Stimulated activated CD4-positive, alpha-beta T cell treated with anti-CD3 and anti-CD28 coated beads, Interleukin-4, amount 100 ng/mL, for 24 hours (primary cell): ENCODE data around the gene NCOR2.

ENCODE experiments used
- DNase-seq: peaks from one replicate; pipeline ENCODE4 v3.0.0-alpha.2; 2020

Gene NCOR2

DNA sequence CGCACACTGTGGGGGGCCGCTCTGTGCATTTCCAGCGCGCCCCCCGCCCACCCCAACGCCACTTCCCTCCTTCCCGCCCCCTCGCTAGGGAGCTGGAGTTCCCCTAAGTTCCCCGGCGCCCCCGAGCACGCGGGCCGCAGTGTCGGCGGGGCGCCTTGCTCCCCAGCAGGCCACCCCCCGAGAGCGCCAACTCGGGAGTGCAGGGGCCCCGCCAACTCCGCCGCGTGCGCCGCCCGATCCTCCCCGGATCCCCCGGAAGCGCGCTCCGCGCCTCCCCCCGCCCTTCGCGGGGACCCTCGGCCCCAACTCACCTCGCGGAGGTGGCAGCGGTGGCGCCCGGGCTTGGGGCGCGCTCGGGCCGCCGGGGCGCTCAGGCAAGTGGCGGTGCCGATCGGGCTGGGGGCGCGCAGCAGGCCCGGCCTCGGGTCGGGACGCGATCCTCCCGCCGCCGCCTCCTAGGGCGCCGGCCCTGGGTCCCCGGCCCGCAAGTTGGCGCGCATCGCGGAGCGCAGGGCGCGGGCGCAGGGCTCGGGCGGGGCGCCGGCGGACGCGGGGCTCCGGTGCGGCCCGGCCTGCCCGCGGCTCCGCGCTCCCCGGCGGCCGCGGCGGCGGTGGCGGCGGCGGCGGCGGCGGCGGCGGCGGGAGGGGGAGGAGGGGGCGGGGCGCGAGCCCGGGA lies at the start of gene NCOR2:
TSS of gene NCOR2 (minus strand) at position 616 of the 676 bp plus-strand sequence. CDS start 72,361 bp downstream, outside the sequence.
- DNase-seq, result peak; percentile 54

DNA sequence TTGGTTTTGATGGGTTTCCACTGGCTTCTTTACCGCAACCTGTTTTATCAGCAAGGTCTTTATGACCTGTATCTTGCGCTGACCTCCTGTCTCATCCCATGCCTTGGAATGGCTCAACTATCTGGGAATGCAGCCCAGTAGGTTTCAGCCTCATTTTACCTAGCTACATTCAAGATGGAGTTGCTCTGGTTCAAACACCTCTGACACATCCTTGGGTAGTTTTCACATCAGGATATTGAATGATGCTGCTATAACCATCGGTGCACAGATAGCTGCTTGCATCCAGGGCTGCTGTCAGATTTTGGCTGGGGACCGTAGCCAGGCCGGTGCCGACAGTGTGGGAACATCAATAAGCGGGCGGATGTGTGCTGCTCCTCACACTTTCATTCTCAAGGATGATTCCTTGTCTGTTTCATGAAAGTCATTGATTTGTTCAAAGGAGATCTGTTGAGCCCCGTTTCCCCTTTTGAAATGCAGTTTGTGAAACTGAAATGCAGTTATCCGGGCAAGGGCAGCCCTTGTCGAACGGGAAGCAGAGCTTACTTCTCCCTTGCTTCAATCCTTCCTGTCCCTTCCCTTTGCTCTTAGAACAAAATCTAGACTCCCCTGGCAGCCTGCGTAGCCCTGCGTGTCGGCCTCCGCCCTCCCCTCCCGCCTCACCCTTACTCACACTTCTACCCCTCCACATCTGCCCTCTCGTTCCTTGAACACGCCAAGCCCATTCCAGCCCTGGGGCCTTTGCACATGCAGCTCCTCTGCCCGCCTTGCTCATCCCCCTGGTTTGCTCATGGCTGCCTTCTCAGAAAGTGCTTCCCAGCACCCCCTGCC lies 49.2 kb upstream of the NCOR2 start:
- DNase-seq, result no peak

DNA sequence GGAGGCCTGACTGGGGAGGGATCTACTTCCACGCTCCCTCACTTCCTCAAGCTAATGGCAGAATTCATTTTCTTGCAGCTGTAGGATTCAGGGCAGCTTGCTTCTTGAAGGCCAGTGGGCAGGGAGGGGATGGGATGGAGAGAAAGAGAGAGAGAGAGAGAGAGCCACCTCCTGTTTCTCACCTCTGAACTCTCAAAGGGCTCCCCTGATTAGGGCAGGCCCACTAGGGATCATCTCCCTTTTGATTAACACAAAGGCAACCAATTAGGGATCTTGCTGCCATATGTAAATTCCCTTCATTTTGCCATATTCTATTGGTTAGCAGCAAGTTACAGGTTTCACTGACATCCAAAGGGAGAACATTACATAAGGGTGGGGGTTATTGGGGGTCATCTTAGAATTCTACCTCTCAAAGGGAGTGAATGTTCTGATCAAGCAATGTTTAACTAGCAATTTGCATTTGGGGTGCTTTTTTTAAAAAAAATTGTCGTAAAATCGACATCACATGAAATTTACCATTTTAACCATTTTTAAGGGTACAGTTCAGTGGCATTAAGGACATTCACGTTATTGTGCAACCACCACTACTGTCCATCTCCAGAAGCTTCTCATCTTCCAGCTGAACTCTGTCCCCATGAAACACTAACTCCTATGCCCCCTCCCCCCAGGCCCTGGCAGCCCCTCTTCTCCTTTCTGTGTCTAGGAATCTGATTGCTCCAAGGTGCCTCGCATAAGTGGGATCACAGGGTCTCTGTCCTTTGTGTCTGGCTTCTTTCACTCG lies 47.3 kb upstream of the NCOR2 start:
- DNase-seq, result no peak

DNA sequence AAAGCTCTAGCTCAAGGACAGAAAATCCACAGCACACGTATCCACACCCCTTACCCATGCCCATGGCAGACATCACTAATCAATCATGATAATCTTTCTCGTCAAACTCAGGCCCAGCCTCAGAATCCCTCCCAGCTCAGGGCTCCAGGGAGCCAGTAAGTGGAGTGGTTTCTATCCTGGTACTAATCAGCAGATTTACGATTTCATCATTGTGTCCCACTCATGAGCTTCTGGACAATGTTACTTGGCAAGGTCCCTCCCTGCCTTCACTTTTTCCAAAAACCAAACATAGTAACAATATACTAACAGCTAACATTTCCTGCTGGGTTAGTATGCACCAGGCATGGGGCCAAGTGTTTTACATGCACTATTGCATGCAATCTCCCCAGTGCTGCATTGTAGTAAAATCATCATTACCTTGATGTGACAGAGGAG lies 45.8 kb upstream of the NCOR2 start:
- DNase-seq, result no peak

DNA sequence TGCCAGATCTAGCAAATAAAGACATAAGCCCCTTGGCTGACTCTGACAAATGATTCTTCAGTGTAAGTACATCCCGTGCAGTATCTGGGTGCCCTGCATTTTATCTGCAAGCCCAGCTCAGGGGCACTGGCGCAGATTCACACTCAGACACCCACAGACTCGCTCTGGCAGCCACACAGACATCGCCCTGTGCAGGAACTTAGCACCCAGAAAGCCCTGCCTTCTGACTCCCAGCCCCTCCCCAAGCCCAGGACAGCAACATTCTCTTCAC lies 44.9 kb upstream of the NCOR2 start:
- no peak for DNase-seq

DNA sequence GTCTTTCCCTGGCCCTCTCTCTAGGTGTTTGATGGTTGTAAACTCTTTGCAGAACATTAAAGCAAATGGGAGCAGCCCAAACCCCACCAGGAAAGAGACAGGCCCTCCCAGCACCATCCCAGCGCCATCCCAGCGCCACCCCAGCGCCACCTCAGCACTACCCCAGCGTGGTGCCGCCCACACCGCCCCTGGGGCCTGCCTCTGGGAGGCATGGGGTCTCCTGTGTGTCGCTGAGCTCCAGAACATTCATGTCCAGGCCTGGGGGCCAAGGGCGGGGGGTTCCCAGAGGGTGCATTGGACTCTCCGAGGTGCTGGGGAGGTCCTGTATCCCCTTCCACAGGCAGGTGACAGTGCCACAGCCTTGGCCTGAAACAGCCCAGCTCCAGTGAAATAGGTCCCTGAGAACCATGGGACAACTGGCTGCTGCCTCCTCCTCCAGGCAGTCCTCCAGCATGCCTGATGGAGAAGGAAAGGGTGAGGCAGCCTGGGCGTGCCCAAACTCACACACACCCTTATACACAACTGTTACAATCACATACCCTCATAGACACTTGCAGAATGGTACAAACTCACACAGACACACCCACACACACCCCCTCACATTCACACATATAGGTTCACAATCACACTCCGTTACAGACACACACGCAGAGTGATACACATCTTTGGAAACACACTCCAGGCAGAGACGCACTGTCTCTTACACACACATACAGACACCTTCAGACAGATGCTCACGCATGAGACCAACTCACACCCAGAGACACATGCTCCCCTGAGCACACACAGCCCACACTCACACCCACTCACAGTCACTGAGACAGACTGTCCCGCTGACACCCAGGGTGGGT lies 44.4 kb upstream of the NCOR2 start:
- DNase-seq, result no peak

DNA sequence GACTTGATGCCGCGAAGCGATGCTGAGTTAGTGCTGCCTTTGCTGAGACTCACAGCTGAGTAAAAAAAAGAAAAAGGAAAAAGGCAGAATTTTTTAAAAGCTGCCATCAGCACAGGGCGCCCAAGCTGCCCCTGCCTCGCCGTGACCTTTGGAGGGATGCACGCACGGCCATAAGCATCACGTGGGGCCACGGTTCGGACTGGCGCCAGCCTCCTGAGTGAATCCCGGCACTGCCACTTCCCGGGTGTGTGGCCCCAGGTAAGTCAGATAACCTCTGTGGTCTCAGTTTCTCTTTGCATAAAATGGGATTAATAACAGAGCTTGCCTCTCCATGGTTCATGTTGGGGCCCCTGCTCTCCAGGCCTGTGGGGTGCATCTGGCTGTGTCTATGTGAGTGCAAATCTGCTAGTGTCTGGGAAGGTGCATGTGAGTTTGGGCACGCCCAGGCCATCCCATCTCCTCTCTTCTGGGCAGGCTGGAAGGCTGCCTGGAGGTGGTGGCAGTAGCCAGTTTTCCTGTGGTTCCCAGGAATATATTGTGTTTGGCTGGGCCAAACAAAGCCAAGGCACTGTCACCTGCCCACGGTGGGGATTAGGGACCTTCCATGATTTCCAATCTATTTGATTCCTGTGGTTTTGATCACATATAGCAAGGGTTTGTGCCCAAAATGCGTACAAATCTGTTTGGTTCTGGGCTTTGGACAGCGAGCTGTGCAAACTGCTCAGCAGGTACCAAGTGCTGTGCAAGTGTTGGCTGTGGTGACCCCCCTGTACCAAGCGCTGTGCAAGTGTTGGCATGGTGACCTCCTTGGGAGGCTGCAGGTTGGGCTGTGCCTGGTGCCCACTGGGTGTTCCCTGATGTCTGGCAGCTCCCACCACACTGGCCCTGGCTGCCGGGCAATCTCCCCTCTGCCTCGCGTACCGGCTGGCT lies 43.5 kb upstream of the NCOR2 start:
- no peak for DNase-seq

DNA sequence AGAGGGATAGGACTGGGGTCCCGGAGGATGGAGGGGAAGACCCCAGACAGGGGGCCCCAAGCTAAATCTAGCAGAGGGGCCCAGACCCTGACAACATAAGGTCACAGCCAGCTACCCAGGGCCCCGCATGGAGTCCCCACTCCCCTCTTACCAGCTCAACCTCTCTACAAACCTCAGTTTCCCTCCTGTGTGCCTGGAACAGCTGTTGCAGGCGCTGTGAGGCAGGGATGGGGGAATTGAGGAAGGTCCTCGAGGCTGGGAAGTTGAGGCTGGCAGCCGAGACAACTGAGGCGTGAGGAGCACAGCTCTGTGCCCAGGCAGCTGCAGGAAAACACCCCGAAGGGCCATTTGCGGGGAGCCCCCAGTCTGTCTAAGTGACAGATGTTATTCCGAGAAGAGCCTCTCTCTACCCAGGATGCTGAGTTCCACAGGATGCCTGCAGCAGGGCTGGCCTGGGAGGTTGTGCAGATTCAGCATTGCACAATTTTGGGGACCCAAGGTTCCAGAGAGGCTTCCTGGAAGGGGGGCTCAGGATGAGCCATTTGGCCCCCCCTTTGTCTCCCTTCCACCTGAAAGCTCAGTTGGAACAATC lies 42.7 kb upstream of the NCOR2 start:
- no peak for DNase-seq

DNA sequence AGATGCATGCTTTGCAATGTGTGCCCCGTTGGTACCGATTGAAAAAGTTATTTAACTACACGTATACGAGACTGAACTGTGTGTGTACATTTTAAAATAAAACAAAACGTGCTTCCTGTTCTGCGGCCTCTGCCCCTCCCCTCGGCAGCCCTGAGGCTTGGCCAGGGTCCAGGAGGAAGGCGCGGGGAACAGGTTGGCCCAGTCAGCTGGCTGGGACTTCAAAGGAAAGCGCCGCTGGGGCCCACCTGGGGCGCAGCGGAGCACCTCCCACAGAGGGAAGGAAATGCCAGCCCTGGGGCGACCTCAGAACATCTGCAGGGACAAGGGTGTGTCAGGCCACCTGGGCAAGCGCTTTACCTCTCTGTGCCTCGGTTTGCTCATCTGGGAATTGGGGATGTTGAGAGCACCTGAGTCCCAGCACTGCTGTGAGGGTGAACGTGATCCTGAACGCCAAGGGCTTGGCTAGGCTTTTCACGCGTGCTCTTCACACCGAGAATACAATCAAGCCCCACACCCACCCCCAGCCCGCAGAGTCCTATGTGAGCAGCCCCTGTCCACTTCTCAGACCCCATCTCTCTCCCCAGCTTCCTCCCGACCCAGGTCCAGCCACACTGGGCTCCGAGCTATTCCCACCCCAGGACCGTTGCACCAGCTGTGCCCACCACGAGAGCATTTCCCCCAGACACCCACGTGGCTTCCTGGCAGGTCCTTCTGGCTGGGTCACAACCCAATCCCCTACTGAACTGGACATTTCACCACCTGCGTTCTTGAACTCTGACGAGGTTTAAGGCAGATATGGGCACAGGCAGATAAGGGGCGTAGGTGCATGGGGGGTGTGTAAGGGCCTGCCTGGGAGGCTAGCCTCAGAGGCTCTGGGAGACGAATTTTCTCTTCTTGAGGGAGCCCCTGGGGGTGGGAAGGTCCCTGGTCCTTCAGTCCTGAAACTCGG lies 41.9 kb upstream of the NCOR2 start:
- DNase-seq, result peak; percentile 69

DNA sequence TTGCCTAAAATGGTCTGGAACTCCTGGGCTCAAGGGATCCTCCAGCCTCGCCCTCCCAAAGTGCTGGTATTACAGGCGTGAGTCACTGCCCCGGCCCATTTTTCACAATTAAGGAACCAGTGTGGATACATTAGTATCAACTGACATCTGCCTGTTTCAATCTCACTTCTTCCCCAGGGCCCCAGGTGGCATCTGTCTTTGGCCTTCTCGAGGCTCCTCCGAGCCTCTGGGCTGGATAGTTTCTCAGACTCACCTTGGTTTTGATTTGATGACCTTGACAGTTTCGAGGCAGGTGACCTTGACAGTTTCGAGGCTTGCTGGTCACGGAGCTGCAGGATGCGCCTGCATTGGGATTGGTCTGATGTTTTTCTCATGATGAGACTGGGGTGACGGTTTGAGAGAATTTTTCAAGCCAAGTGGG lies 41.0 kb upstream of the NCOR2 start:
- no peak for DNase-seq

DNA sequence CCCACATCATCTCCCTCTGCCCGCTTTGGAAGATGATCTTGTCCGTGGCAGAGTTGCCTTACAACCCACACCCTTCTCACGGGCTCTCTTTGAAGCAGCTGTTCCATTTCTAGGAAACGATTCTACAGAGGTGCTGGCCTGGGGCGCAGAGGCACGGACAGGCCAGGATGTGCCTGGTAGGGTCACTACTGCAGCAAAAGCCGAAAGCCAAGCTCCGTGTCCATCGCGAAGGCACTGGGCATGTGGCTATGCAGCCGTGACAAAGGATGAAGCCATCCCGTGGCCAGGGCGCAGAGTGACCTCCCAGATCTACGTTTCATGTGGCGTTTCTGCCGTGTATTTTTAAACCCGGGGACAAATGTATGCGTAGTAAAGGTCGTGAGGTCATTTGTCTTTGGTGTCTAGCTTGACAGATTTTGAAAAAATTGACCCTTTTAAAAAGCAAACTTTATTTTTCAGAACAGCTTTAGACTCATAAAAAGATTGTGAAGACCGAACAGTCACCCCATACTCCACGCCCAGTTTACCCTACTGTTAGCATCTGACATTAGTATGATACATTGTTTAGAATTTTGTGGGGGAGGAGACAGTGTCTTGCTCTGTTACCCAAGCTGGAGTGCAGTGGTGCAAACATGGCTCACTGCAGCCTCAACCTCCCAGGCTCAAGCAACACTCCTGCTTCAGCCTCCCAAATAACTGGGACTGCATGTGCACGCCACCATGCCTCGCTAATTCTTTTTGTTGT lies 40.4 kb upstream of the NCOR2 start:
- DNase-seq, result no peak

DNA sequence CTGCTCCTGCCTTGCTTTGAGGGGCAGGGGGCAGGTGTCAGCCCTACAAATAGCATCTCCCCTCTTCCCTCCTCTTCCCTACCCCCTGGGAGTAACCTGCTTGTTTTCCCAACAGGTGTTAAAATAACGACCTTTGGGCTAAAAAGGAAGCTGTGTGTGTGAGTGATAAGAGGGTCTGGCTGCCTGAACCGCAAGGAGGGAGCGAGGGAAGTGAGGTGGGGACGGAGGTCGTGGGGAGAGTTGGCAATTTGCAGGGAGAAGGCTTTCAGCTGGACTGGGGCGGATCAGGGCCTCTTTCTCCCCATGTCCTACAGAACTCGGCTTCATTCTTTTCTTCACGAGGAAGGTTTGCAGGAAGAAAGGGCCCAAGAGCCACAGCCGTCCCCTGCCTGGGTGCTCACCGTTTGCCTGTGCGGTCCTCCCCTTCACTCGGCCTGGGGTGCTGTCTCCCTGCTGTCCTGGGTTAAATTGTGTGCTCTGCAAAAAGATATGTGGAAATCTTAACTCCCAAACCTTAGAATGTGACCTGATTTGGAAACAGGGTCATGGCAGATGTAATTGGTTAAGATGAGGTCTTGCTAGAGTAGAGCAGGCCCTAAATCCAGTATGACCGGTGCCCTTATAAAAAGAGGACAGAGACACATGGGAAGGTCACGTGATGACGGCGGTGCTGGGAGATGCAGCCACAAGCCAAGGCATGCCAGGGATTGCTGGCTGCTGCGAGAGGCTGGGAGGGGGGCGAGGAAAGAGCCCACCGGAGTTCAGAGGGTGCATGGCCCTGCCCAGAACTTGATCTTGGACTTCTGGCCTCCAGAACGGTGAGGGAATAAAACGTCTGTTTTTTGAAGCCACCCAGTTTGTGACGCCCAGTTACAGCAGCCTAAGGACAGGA lies 38.7 kb upstream of the NCOR2 start:
- no peak for DNase-seq

DNA sequence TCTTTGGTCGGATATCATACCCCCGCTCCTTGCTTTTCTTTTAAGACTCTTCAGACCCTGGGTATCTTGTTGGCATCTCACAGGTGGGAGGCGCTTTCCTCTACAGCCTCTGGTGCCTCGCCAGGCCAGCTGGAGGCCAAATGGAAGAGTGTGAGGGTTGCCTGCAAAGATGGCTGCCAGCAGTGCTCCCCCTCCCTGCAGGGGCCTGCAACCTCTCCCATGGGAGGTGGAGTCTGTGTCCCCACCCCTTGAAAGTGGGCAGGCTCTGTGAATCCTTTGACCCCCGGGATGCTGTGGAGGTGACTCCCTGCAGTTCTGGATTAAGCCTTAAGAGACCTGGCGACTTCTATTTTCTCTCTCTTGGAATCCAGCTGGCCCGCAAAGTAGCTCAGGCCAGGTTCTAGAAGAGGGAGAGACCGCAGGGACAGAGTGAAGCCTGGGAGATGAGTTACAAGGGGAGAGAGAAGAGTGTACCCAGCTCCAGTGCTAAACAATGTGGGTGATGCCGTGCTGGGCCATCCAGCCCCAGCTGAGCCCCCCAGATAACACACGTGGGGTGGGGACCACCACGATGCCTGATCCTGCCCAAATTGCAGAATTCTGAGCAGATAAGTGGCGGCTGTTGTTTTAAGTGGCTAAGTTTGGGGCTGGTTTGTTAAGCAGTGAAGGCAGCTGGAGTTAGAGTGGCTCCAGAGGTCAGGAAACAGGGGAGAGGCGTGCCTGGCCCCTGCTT lies 37.9 kb upstream of the NCOR2 start:
- no peak for DNase-seq

DNA sequence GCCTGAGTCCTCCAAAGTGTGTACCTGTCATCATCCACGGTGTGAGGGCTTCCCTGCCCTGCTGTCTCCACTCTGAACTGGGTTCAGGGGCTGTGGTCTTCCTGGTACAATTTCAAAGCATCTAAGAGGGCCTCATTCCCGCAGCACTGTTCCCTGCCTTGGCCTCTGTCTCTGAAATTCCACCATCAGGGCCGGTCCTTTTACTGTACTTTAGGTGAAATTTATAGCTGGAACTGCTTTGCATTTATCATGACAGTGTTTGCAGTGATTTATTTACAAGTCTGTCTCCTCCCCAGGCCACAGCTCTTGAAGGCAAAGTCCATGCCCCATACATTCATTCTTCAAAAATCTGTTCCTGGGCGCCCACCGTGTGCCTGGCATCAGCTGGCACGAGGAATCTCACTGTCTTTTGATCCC lies 36.9 kb upstream of the NCOR2 start:
- no peak for DNase-seq

DNA sequence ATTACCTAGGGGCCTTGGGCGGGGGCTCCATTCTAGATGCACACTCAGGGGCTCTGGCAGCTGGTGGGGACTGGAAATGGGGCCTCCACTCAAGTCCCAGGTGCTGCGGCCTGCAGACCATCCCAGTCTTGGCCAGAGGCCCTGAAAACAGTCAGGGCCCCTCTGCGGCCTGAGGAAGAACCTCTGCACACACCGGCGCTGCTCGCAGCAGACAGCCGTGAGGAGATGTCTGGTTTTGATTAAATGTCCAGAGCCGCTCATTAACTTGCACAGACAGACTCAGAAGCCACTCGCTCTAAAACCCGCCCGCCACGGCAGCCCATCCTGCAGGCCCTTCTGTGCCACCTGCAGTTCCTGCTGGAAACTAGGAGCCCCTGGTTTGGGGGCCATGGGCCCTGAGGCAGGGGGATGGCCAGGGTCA lies 36.4 kb upstream of the NCOR2 start:
- DNase-seq, result no peak

DNA sequence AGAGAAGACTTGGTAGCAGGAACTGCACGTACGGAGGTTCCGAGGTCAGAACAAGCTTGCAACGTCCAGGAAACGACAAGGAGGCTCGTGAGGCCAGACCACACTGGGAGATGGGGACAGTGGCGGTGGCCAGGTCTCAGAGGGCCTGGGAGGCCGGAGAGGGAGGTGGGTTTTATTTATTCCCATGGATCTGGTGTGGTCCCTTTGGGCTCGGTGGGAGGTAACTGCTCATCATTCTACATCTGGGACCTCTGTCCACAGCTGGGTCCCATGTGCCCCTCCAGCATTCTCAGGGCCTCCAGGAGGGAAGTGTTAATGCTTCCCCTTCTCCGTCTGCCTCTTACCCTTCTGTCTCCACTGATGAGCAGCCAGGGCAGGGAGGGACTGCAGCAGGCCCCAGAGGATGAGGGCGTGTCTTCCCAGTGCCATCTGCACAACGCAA lies 35.7 kb upstream of the NCOR2 start:
- no peak for DNase-seq

DNA sequence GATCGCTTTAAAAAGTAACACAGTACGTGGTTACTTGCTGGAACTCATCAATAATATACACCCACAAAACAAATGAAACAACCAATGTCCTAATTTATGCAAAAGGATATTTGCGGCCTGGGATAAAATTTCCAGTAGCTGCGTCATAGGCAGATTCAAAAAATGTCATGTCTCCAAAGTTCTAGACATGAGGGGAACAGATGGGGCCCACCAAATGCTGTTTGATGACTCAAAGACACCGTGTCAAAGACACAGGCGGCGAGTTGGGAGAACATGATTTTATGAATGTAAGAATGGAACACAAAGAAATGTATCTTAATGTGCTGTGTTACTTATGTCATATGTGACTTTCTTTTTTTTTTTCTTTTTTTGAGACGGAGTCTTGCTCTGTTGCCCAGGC lies 34.3 kb upstream of the NCOR2 start:
- no peak for DNase-seq
